Astrocyte of the spinal cord (primary cell): ENCODE measurements around the gene AKNAD1.

ENCODE experiments used
- DNase-seq: peaks from one replicate; pipeline ENCODE4 v3.0.0; 2011; ENCODE audit warnings: low read depth, low spot score
- H3K4me3 ChIP-seq: 2 replicates; pipeline ENCODE4 v1.5.1; 2011; ENCODE audit warnings: low read depth, mild to moderate bottlenecking, low read length, moderate library complexity
- in situ Hi-C: cut with HindIII; loops from 2 replicates; pipeline ENCODE4 v1.10.0; 2017; ENCODE audit warnings: low sequenced_read_pairs
- TF ChIP-seq, protein P1 (sequence below): IDR thresholded peaks from 2 replicates; pipeline ENCODE4 v1.5.1; 2012; ENCODE audit warnings: low read depth, mild to moderate bottlenecking, low read length, inconsistent platforms

Gene AKNAD1

DNA sequence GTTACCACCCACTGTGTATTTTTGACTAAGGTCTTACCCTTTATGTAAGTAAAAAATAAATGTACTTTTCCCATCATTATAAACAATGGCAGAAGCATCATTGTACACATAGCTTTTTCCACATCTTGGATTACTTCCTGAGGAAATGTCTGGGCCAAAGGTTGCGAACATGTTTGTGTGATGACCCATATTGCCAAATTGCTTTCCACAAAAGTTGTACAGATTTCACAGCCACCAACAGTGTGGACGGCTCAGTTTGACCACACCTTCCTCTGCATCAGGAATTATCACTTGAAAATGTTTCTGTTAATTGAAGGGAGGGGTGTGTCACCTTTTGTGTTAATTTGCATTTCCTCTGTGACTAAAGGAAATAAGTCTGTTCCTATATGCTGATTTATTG is 25.7 kb downstream of the AKNAD1 start:
- DNase-seq, result peak; percentile 66
- in situ Hi-C loops, result no loop called here
- TF ChIP-seq, protein P1, sequence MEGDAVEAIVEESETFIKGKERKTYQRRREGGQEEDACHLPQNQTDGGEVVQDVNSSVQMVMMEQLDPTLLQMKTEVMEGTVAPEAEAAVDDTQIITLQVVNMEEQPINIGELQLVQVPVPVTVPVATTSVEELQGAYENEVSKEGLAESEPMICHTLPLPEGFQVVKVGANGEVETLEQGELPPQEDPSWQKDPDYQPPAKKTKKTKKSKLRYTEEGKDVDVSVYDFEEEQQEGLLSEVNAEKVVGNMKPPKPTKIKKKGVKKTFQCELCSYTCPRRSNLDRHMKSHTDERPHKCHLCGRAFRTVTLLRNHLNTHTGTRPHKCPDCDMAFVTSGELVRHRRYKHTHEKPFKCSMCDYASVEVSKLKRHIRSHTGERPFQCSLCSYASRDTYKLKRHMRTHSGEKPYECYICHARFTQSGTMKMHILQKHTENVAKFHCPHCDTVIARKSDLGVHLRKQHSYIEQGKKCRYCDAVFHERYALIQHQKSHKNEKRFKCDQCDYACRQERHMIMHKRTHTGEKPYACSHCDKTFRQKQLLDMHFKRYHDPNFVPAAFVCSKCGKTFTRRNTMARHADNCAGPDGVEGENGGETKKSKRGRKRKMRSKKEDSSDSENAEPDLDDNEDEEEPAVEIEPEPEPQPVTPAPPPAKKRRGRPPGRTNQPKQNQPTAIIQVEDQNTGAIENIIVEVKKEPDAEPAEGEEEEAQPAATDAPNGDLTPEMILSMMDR, result no peak
- H3K4me3 ChIP-seq, result no peak overlapping the region

DNA sequence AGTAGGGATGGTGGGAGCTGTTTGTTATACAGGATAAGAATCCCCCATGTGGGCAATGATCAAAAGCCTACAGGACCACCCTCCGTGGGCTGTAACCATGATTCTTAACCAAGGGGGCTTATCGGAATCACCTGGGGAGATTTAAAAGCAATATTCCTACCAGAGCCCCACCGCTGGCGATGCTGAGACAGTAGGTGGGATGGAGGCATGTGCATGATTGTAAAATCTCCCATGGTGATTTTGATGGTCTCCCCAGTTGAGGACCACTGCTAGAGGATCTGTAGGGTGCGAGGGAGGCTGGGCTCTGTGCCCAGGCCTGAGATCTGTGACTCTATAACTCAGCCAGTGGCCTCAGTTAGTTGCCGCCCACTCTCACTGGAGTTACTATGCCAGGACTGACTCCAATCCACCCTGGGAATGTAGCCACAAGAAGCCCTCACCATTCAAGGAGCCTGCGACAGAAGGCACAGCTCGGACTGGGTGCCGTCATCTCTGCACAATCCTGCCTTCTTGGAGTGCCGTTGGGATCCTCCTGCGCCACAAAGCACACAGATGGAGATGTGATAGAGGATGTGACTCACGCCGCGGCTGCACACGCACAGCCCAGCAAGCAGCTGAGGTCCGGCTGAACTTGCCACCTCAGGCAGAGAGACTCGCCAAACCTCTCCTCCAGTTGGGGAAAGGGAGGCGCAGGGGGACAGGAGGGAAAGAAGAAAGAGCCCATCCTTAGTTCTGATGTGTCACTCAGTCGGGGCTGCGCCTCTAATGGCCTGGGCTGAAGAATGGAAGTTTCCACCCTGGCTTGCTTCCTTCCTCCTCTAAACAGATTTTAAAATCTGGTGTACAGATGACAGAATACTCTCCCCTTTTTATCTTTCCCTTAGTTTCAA is 26.5 kb downstream of the AKNAD1 start:
- no peak overlapping the region for H3K4me3 ChIP-seq
- DNase-seq, result peak; percentile 95
- TF ChIP-seq, protein P1, result no peak
- in situ Hi-C loops, result no loop called here

DNA sequence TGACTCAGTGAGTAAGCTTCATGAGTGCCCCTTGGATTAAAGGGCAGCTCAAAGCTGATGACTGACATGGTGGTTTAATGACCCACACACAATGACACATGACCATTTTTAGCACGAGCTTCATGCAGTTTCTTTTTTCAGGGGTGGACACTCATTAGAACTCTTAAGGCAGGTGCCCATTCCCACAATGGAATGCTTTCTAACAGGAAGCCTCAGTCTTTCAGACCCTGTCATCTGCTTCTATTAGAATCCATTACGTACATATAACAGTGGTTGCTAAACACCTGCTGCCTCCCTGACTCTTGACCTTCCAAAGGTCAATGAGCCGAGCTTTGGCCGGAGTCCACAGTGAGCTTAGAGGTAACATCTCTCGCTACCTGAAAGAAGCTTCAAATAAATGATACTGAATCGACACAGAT is 27.4 kb downstream of the AKNAD1 start:
- in situ Hi-C loops, result no loop called here
- H3K4me3 ChIP-seq, result no peak overlapping the region
- DNase-seq, result peak; percentile 25
- TF ChIP-seq, protein P1, result no peak

DNA sequence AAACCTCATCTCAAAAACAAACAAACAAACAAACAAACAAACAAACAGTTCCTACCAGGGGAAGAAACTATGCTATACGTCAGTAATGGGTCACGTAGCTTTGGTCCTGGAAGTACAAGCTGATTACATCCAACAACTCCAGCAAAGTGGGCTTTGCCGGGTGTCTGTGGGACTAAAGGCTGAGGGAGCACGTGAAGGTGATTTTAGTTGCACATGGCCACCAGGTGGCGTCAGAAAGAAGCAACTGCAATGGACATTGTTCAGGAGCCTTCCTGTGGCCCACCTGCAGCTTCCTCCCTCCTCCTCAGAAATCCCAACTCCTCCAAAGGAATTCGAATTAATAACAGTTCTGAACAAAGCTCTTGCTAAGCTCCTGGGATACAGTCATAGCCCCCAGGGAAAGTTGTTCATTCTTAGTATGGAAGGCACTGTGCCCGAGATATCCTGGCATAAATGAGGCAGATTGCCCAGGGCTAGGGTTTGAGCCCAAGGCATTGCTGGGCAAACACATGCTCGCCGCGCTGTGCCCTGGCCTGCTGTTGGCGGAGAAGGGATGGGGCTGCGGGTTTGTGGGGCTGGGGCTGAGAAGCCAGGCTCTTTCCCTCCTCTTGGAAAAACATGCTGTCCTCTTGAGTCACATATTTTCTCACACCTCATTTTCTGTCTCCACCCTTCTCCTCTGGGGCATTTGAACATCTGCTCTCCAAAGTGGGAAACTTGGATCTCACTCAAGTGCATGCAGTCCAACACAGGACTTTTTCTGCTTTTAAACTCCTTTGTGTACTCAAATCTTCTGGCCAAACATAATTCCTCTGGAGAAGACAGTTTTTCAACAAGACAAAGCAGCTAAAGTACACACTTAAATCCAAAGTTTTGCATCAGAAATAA is 28.6 kb downstream of the AKNAD1 start:
- peak; percentile 82 for DNase-seq
- in situ Hi-C loops, result no loop called here
- no peak overlapping the region for H3K4me3 ChIP-seq
- TF ChIP-seq, protein P1, result peak; percentile 70

DNA sequence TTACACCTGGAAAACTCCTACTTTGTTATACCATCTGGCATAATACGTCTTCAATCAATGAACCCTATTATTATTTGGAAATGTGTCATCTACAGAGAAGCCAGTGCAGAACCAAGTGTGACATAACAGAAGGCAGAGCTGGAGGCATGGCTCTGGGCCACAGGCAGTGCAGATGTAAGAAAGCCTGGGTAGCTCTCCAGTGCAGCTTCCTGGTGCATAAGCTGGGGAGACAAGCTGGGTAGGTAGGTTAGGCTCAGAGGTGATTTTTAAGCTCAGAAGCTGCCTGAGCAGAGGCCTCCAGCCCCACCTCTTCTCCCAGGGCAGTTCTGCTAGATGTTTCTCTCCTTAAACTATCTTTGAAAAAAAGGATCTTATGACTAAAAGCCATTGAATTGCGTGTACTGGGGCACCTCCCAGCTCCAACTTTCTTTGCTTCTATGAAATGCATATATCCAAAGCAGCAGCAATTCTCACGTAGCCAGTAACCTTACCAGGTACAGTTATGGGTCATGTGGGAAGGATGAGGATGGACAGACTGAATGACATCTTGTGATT is 30.7 kb downstream of the AKNAD1 start:
- TF ChIP-seq, protein P1, result no peak
- H3K4me3 ChIP-seq, result no peak overlapping the region
- in situ Hi-C loops, result no loop called here
- DNase-seq, result no peak

DNA sequence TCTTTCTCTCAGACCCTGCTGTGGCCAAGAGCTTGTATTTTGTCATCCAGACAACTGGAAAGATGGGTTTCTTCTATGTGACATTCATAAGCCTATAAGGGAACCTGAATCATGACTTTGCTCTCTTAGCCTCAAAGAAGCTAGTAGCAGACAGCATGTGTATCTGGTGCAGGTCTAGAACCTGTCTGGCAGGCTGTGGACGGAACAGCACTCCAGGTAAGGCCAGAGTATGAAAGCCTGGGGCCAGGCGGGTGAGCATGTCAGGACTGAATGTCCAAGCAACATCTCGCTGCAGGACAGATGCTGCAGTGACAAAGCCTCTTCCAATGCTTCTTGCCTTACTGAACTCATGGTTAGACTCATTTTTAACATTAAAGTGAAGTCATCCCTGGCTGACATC is 32.8 kb downstream of the AKNAD1 start:
- in situ Hi-C loops, result no loop called here
- H3K4me3 ChIP-seq, result no peak overlapping the region
- no peak for DNase-seq

More for the DNA sequence above, 32.8 kb downstream of the AKNAD1 start:
- TF ChIP-seq, protein P1, result no peak
